K562 (cell line): Measurements from ENCODE around the gene TENM4. TPM values are rescaled to one million over a fixed set of nuclear protein-coding genes. Genes with fewer than 3 reads are reported as not detected.

Experiments used
- BHLHE40 ChIP-seq: IDR thresholded peaks from 2 replicates; pipeline ENCODE4 v1.6.1; 2011; ENCODE audit warnings: low read length, improper control_type of control experiment
- BRD9 ChIP-seq: fragments of 450-650 bp; IDR thresholded peaks from 2 replicates; pipeline ENCODE4 v1.6.1; 2018; ENCODE audit warnings: low read depth; ENCODE audit not compliant: partially characterized antibody
- CBFA2T3 ChIP-seq: fragments of 450-650 bp; IDR thresholded peaks from 2 replicates; pipeline ENCODE4 v1.6.1; 2017
- DNMT1 ChIP-seq: fragments of 450-650 bp; IDR thresholded peaks from 2 replicates; pipeline ENCODE4 v1.6.1; 2016; ENCODE audit warnings: antibody characterized with exemption, mild to moderate bottlenecking
- DPF2 ChIP-seq: fragments of 450-650 bp; IDR thresholded peaks from 2 replicates; pipeline ENCODE4 v1.6.1; 2016
- EHMT2 ChIP-seq: fragments of 450-650 bp; IDR thresholded peaks from 2 replicates; pipeline ENCODE4 v1.6.1; 2018; ENCODE audit warnings: antibody characterized with exemption
- JUN ChIP-seq, 2 experiments: sonication (generic) in 1 of 2; formaldehyde crosslinking in 1 of 2; IDR thresholded peaks; 2 replicates each; pipeline versions ENCODE4 v1.6.1 to v1.8.0; 2012 to 2022; ENCODE audit warnings: borderline replicate concordance in 2 of 2, mild to moderate bottlenecking in 2 of 2, improper control_type of control experiment in 1 of 2, low read depth in 1 of 2, low read length in 1 of 2, missing genetic modification reagents in 1 of 2
- MBD2 ChIP-seq: sonication (generic); IDR thresholded peaks from 2 replicates; pipeline ENCODE4 v1.6.1; 2016; ENCODE audit warnings: low read depth, borderline replicate concordance
- NRF1 ChIP-seq, 2 experiments: fragments of 450-650 bp; IDR thresholded peaks in 1 of 2; conservative IDR thresholded peaks in 1 of 2; 2 replicates each; pipeline ENCODE4 v1.6.1; 2014; ENCODE audit warnings: mild to moderate bottlenecking in 2 of 2
- PRPF4 ChIP-seq: fragments of 200-400 bp; formaldehyde crosslinking; IDR thresholded peaks from one replicate; pipeline ENCODE4 v1.6.1; 2017; ENCODE audit warnings: low read length, low read depth, mild to moderate bottlenecking; ENCODE audit not compliant: insufficient read depth, poor library complexity, severe bottlenecking
- RBM34 ChIP-seq: fragments of 200-400 bp; formaldehyde crosslinking; IDR thresholded peaks from 2 replicates; pipeline ENCODE4 v1.6.1; 2018; ENCODE audit warnings: low read length, borderline replicate concordance; ENCODE audit not compliant: insufficient read depth
- SMARCA4 ChIP-seq: fragments of 450-650 bp; IDR thresholded peaks from 2 replicates; pipeline ENCODE4 v1.6.1; 2016
- ZBTB8A ChIP-seq: fragments of 450-650 bp; IDR thresholded peaks from 2 replicates; pipeline ENCODE4 v1.6.1; 2018; ENCODE audit warnings: mild to moderate bottlenecking, moderate library complexity; ENCODE audit not compliant: partially characterized antibody
- ZEB2 ChIP-seq: fragments of 450-650 bp; IDR thresholded peaks from 2 replicates; pipeline ENCODE4 v1.6.1; 2016
- ZFP30 ChIP-seq: fragments of 250-450 bp; sonication (Bioruptor Pico); IDR thresholded peaks from 2 replicates; pipeline ENCODE4 v1.8.0; 2022; ENCODE audit warnings: moderate library complexity, mild to moderate bottlenecking, inconsistent platforms, borderline replicate concordance
- ZNF717 ChIP-seq: fragments of 250-450 bp; sonication (Bioruptor Pico); IDR thresholded peaks from 2 replicates; pipeline ENCODE4 v1.5.0; 2021
- polyA plus RNA-seq, 8 experiments: library from polyadenylated mRNA; depleted of rRNA in 4 of 8; stranded (reverse) in 5 of 8; unstranded in 3 of 8; fragments of >200 nt; fragmentation: Nextera tagmentation in 2 of 8; fragmentation: Illumina TruSeq in 1 of 8; extraction: Ambion mirVana in 2 of 8; extraction: Trizol in 1 of 8; gene quantifications; 2 replicates each; pipeline versions ENCODE4 v1.2.1 to v1.2.3, GENCODE V29; 2011 to 2014; ENCODE audit warnings: inconsistent platforms in 1 of 8, missing spikeins in 1 of 8
- total RNA-seq, 7 experiments: library from RNA; depleted of rRNA in 6 of 7; stranded (reverse); fragments of >200 nt in 6 of 7; fragmentation: Illumina TruSeq in 2 of 7; extraction: Trizol in 2 of 7; gene quantifications; 2 replicates each; pipeline versions ENCODE4 v1.2.1 to v1.2.3, GENCODE V29; 2011 to 2021; ENCODE audit warnings: low replicate concordance in 1 of 7
- TF ChIP-seq, protein P1 (sequence below): sonication (generic); formaldehyde crosslinking; IDR thresholded peaks from 2 replicates; pipeline ENCODE4 v1.8.0; 2022; ENCODE audit warnings: missing genetic modification reagents, mild to moderate bottlenecking, borderline replicate concordance
- TF ChIP-seq, protein P2 (sequence below), 2 experiments: fragments of 200-800 bp in 1 of 2; sonication (Bioruptor generic) in 1 of 2; sonication (generic) in 1 of 2; formaldehyde crosslinking in 1 of 2; IDR thresholded peaks in 1 of 2; conservative IDR thresholded peaks in 1 of 2; 2 replicates each; pipeline versions ENCODE4 v1.5.0 to v1.6.1; 2016 to 2020; ENCODE audit warnings: missing compliant biosample characterization in 1 of 2, missing genetic modification characterization in 1 of 2, missing genetic modification reagents in 1 of 2
- TF ChIP-seq, protein P3 (sequence below): fragments of 250-450 bp; sonication (Bioruptor Pico); IDR thresholded peaks from 2 replicates; pipeline ENCODE4 v1.8.0; 2021; ENCODE audit warnings: mild to moderate bottlenecking, moderate library complexity
- TF ChIP-seq, protein P4 (sequence below): sonication (generic); formaldehyde crosslinking; IDR thresholded peaks from 2 replicates; pipeline ENCODE4 v1.8.1; 2022; ENCODE audit warnings: missing genetic modification reagents
- TF ChIP-seq, protein P5 (sequence below), 2 experiments: IDR thresholded peaks in 1 of 2; conservative IDR thresholded peaks in 1 of 2; 2 replicates each; pipeline ENCODE4 v1.6.1; 2016; ENCODE audit warnings: low read depth in 2 of 2, mild to moderate bottlenecking in 1 of 2, missing compliant biosample characterization in 1 of 2, missing genetic modification characterization in 1 of 2, moderate library complexity in 1 of 2

The TENM4 gene
- total and polyA plus RNA-seq, 9 of the 15 experiments (the other 6 are each of a cell fraction or from before 2014, with no cell fraction given): 0.16 TPM; not detected in 8

DNA sequence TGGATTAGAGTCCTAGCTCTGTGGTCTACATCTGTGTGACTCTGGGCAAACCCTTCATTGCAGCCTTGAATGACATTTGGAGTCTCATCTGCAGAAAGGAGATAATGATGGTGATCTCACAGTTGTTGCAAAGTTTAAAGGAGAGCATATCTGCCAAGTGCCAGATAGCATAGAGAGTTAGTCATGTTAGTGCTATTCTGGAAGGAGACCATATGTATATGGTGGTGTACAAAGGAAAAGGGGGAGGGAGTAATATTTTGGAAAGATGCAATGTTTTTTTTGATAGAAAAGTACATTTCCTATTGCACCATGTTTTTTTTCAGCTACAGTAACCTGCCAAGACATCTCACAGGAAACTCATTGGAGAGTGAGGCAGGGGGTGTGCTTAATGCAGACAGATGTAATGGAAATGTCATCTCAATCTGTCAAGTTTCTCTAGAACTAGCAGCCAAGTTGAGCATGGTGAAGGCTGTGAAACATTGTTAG lies 774.1 kb downstream of the TENM4 start (continued):
- TF ChIP-seq, protein P1, sequence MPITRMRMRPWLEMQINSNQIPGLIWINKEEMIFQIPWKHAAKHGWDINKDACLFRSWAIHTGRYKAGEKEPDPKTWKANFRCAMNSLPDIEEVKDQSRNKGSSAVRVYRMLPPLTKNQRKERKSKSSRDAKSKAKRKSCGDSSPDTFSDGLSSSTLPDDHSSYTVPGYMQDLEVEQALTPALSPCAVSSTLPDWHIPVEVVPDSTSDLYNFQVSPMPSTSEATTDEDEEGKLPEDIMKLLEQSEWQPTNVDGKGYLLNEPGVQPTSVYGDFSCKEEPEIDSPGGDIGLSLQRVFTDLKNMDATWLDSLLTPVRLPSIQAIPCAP (CRISPR knock-in tag): no peak
- TF ChIP-seq DNMT1: no peak
- no peak for TF ChIP-seq ZNF717 (CRISPR knock-in tag)
- TF ChIP-seq, protein P2, sequence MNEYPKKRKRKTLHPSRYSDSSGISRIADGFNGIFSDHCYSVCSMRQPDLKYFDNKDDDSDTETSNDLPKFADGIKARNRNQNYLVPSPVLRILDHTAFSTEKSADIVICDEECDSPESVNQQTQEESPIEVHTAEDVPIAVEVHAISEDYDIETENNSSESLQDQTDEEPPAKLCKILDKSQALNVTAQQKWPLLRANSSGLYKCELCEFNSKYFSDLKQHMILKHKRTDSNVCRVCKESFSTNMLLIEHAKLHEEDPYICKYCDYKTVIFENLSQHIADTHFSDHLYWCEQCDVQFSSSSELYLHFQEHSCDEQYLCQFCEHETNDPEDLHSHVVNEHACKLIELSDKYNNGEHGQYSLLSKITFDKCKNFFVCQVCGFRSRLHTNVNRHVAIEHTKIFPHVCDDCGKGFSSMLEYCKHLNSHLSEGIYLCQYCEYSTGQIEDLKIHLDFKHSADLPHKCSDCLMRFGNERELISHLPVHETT (CRISPR knock-in tag; conservative IDR thresholded peaks at IDR 0.05 in 1 of 2, IDR thresholded peaks at IDR 0.05 in 1 of 2): 0 out of 4 replicates have a peak, but pooled peaks of 1 of the 2 experiments have one; percentile 36
- TF ChIP-seq JUN (IDR thresholded peaks at IDR 0.05; ENCODE audit: borderline replicate concordance, low read depth, low read length): 0 out of 2 replicates have a peak, but pooled peaks have one; percentile 24
- no peak for TF ChIP-seq JUN (CRISPR knock-in tag; IDR thresholded peaks at IDR 0.05; ENCODE audit: borderline replicate concordance)
- no peak for TF ChIP-seq ZFP30 (CRISPR knock-in tag)
- TF ChIP-seq ZBTB8A: no peak
- peak; percentile 88 for TF ChIP-seq SMARCA4
- TF ChIP-seq NRF1 (conservative IDR thresholded peaks at IDR 0.05 in 1 of 2, IDR thresholded peaks at IDR 0.05 in 1 of 2): no peak
- no peak for TF ChIP-seq RBM34
- peak; percentile 92 for TF ChIP-seq CBFA2T3
- TF ChIP-seq, protein P3, sequence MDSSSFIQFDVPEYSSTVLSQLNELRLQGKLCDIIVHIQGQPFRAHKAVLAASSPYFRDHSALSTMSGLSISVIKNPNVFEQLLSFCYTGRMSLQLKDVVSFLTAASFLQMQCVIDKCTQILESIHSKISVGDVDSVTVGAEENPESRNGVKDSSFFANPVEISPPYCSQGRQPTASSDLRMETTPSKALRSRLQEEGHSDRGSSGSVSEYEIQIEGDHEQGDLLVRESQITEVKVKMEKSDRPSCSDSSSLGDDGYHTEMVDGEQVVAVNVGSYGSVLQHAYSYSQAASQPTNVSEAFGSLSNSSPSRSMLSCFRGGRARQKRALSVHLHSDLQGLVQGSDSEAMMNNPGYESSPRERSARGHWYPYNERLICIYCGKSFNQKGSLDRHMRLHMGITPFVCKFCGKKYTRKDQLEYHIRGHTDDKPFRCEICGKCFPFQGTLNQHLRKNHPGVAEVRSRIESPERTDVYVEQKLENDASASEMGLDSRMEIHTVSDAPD (CRISPR knock-in tag): no peak
- TF ChIP-seq, protein P4, sequence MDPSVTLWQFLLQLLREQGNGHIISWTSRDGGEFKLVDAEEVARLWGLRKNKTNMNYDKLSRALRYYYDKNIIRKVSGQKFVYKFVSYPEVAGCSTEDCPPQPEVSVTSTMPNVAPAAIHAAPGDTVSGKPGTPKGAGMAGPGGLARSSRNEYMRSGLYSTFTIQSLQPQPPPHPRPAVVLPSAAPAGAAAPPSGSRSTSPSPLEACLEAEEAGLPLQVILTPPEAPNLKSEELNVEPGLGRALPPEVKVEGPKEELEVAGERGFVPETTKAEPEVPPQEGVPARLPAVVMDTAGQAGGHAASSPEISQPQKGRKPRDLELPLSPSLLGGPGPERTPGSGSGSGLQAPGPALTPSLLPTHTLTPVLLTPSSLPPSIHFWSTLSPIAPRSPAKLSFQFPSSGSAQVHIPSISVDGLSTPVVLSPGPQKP (CRISPR knock-in tag): no peak
- 0 out of 2 replicates have a peak, but pooled peaks have one; percentile 30 for TF ChIP-seq MBD2
- TF ChIP-seq BRD9: no peak
- TF ChIP-seq ZEB2: no peak
- no peak for TF ChIP-seq PRPF4
- TF ChIP-seq DPF2: peak; percentile 92
- TF ChIP-seq, protein P5, sequence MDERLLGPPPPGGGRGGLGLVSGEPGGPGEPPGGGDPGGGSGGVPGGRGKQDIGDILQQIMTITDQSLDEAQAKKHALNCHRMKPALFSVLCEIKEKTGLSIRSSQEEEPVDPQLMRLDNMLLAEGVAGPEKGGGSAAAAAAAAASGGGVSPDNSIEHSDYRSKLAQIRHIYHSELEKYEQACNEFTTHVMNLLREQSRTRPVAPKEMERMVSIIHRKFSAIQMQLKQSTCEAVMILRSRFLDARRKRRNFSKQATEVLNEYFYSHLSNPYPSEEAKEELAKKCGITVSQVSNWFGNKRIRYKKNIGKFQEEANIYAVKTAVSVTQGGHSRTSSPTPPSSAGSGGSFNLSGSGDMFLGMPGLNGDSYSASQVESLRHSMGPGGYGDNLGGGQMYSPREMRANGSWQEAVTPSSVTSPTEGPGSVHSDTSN (CRISPR knock-in tag; IDR thresholded peaks at IDR 0.05; ENCODE audit: low read depth): no peak
- TF ChIP-seq, protein P5 (tag; conservative IDR thresholded peaks at IDR 0.05; ENCODE audit: low read depth): peak; percentile 25; the same call in 1 of the 2 replicates
- TF ChIP-seq BHLHE40: no peak
- TF ChIP-seq EHMT2: peak; percentile 47
